Upper lobe of right lung (tissue), 1 donor: Measurements from ENCODE around the gene CRAMP1. TPM values are rescaled to one million over a fixed set of nuclear protein-coding genes. Genes with fewer than 3 reads are reported as not detected.

Experiments used
- ATAC-seq: fragments of 200-7000 bp; cut with Tn5 transposase; one replicate; pipeline ENCODE4 v1.9.1; 2020; ENCODE audit warnings: mild to moderate bottlenecking, moderate library complexity
- DNase-seq: peaks from one replicate; pipeline ENCODE4 v3.0.0-alpha.2; 2020
- H3K27ac ChIP-seq: fragments of 200-600 bp; one replicate; pipeline ENCODE4 v1.8.0; 2022
- H3K27me3 ChIP-seq: fragments of 200-600 bp; one replicate; pipeline ENCODE4 v1.8.0; 2022; ENCODE audit warnings: mild to moderate bottlenecking
- H3K36me3 ChIP-seq: fragments of 200-600 bp; one replicate; pipeline ENCODE4 v1.8.0; 2022
- H3K4me1 ChIP-seq: fragments of 200-600 bp; one replicate; pipeline ENCODE4 v1.8.0; 2022
- H3K4me3 ChIP-seq: fragments of 200-600 bp; one replicate; pipeline ENCODE4 v1.8.0; 2022; ENCODE audit warnings: mild to moderate bottlenecking
- H3K9me3 ChIP-seq: fragments of 200-600 bp; one replicate; pipeline ENCODE4 v1.8.0; 2022
- CTCF ChIP-seq: fragments of 200-600 bp; IDR thresholded peaks from one replicate; pipeline ENCODE4 v1.8.0; 2022; ENCODE audit warnings: antibody characterized with exemption
- intact Hi-C: fragments of 100-400 bp; cut with DNase I; formaldehyde crosslinking; loops from one replicate; pipeline ENCODE4 v1.11.0; 2022
- total RNA-seq: library from RNA; stranded (reverse); fragmentation: NEBNext Ultra II Directional; extraction: Animal tissue kit (Norgen Biotek cat#: 25700); gene quantifications from one replicate; pipeline ENCODE4 v1.2.1, GENCODE V29; 2021
- donor health status: DM: no; HTN: yes; CAD: no; lungs with severe emphysema.

The CRAMP1 gene
- total RNA-seq, 1 donor from 2014 or later = 21.4 TPM

GRCh38 chr16:1665829-1666228, 53.7 kb downstream of the CRAMP1 start:
- H3K27ac ChIP-seq = no peak overlapping the region
- no peaks in the 10 kb centered on the region for H3K27me3 ChIP-seq
- H3K36me3 ChIP-seq = peaks cover 92% of the 10 kb centered on the region
- ATAC-seq (no peak), DNase-seq (no peak)
- no peak overlapping the region for H3K4me3 ChIP-seq
- intact Hi-C loops = no loop called here
- no peaks in the 10 kb centered on the region for H3K9me3 ChIP-seq
- TF ChIP-seq CTCF = no peak
- H3K4me1 ChIP-seq = no peaks in the 10 kb centered on the region

GRCh38 chr16:1666316-1666715, 54.2 kb downstream of the CRAMP1 start:
- H3K27me3 ChIP-seq = no peaks in the 10 kb centered on the region
- H3K4me1 ChIP-seq = no peaks in the 10 kb centered on the region
- no peak for TF ChIP-seq CTCF
- DNase-seq (no peak), ATAC-seq (no peak)
- H3K9me3 ChIP-seq = no peaks in the 10 kb centered on the region
- H3K27ac ChIP-seq = no peak overlapping the region
- intact Hi-C loops = no loop called here
- H3K4me3 ChIP-seq = no peak overlapping the region
- peaks cover 95% of the 10 kb centered on the region for H3K36me3 ChIP-seq

- Histone ChIP-seq H3K27me3 (no peaks in the 10 kb centered on the region), H3K27ac (no peak overlapping the region), H3K36me3 (peaks cover 96% of the 10 kb centered on the region), H3K9me3 (no peaks in the 10 kb centered on the region), H3K4me1 (no peaks in the 10 kb centered on the region), H3K4me3 (no peak overlapping the region)
- intact Hi-C loops = no loop called here
- no peak for ATAC-seq
- no peak for DNase-seq
- no peak for TF ChIP-seq CTCF
Measured at GRCh38 chr16:1667271-1667670, 55.1 kb downstream of the CRAMP1 start.

- H3K27ac ChIP-seq = no peak overlapping the region
- peaks cover 96% of the 10 kb centered on the region for H3K36me3 ChIP-seq
- H3K9me3 ChIP-seq = no peaks in the 10 kb centered on the region
- H3K27me3 ChIP-seq = no peaks in the 10 kb centered on the region
- H3K4me3 ChIP-seq = no peak overlapping the region
- ATAC-seq (no peak), DNase-seq (no peak)
- no peaks in the 10 kb centered on the region for H3K4me1 ChIP-seq
- intact Hi-C loops = no loop called here
- no peak for TF ChIP-seq CTCF
Measured at GRCh38 chr16:1667916-1668315, 55.8 kb downstream of the CRAMP1 start.

GRCh38 chr16:1668612-1669319, 56.6 kb downstream of the CRAMP1 start:
- Histone ChIP-seq H3K27ac (no peak overlapping the region), H3K27me3 (no peaks in the 10 kb centered on the region), H3K4me3 (no peak overlapping the region), H3K9me3 (no peaks in the 10 kb centered on the region), H3K36me3 (peaks cover 92% of the 10 kb centered on the region), H3K4me1 (no peaks in the 10 kb centered on the region)
- no peak for ATAC-seq
- TF ChIP-seq CTCF = no peak
- intact Hi-C loops = no loop called here
- DNase-seq = no peak

- H3K9me3 ChIP-seq = no peaks in the 10 kb centered on the region
- no peak overlapping the region for H3K27ac ChIP-seq
- peaks cover 92% of the 10 kb centered on the region for H3K36me3 ChIP-seq
- H3K27me3 ChIP-seq = no peaks in the 10 kb centered on the region
- H3K4me3 ChIP-seq = no peak overlapping the region
- intact Hi-C loops = no loop called here
- DNase-seq (no peak), ATAC-seq (no peak)
- no peak for TF ChIP-seq CTCF
- no peaks in the 10 kb centered on the region for H3K4me1 ChIP-seq
Measured at GRCh38 chr16:1669698-1670097, 57.5 kb downstream of the CRAMP1 start.
